MCF 10A (cell line): Measurements from ENCODE around the gene MYO1D. TPM values are rescaled to one million over a fixed set of nuclear protein-coding genes. Genes with fewer than 3 reads are reported as not detected.

Source experiments
- BruUV-seq: library from RNA; stranded (reverse); fragments of 400-500 nt; replicated peaks from 2 replicates; lab custom pipeline; 2021; lab: Mats Ljungman, UMichigan
- CTCF ChIA-PET: fragments of 300-600 bp; sonication (Branson Sonifier 250); formaldehyde crosslinking; extraction: SDS; loops from one replicate; lab custom pipeline; 2021; ENCODE audit warnings: antibody characterized with exemption, inconsistent platforms; lab: Yijun Ruan, JAX
- POLR2A ChIA-PET: fragments of 300-600, 350-650 bp; sonication (Branson Sonifier 250); formaldehyde crosslinking; extraction: SDS; loops from one replicate; lab custom pipeline; 2020; ENCODE audit warnings: antibody characterized with exemption, inconsistent platforms; lab: Yijun Ruan, JAX
- DNase-seq: peaks from one replicate; pipeline ENCODE4 v3.0.0-alpha.2; 2018; ENCODE audit not compliant: unreplicated experiment
- H3K27ac Mint-ChIP-seq: one replicate; pipeline ENCODE4 v1.8.0; 2022; ENCODE audit warnings: mild to moderate bottlenecking, low read depth, mixed read lengths; ENCODE audit not compliant: unreplicated experiment
- H3K27me3 Mint-ChIP-seq: one replicate; pipeline ENCODE4 v1.8.0; 2022; ENCODE audit warnings: mixed read lengths; ENCODE audit not compliant: insufficient read depth, unreplicated experiment
- H3K36me3 Mint-ChIP-seq: one replicate; pipeline ENCODE4 v1.8.0; 2022; ENCODE audit warnings: mild to moderate bottlenecking, moderate library complexity, mixed read lengths; ENCODE audit not compliant: insufficient read depth, unreplicated experiment
- H3K4me1 Mint-ChIP-seq: one replicate; pipeline ENCODE4 v1.8.0; 2022; ENCODE audit warnings: mixed read lengths; ENCODE audit not compliant: insufficient read depth, unreplicated experiment
- H3K4me3 Mint-ChIP-seq: one replicate; pipeline ENCODE4 v1.8.0; 2022; ENCODE audit warnings: mild to moderate bottlenecking, moderate library complexity, mixed read lengths; ENCODE audit not compliant: unreplicated experiment
- H3K9me3 Mint-ChIP-seq: one replicate; pipeline ENCODE4 v1.8.0; 2022; ENCODE audit warnings: mixed read lengths; ENCODE audit not compliant: unreplicated experiment
- CTCF ChIP-seq: fragments of 200-600 bp; IDR thresholded peaks from one replicate; pipeline ENCODE4 v1.8.0; 2022; ENCODE audit warnings: antibody characterized with exemption, mild to moderate bottlenecking; ENCODE audit not compliant: unreplicated experiment
- intact Hi-C: fragments of 100-400 bp; cut with micrococcal nuclease; formaldehyde crosslinking; loops from 2 replicates; pipeline ENCODE4 v1.14.1; 2022
- total RNA-seq: library from RNA; stranded (reverse); gene quantifications from 2 replicates; pipeline ENCODE4 v1.2.3, GENCODE V29; 2022

The MYO1D gene
- total RNA-seq, 1 experiment from 2014 or later: 30.5 TPM

DNA sequence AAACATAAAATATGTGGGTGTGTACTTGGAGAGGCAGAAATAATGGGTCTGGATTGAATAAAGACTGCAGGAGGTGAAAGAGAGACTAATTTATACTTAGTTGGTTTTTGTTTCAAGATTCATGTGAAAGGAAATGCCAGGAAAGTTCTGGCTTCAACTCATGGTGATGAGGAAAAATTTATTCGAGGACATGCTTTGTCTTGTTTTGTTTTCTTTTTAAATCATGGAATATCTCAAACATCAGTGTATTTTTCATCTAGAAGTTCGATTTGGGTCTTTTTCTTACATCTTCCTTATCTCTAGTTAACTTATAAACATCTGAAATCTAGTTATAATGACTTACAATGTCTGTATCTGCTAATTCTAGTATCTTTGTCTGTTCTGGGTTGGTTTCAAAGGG lies 275.1 kb downstream of the MYO1D start:
- ChIA-PET POLR2A (no interaction called here), CTCF (interaction anchor here (0.6 to 1.0 kb wide), 2 partner anchors 11 to 118 kb away, joined by 3 read pairs; no protein-coding TSS in a partner anchor)
- no TSS peak for BruUV-seq
- no peak overlapping the region for H3K27ac Mint-ChIP-seq
- intact Hi-C loops: no loop called here
- H3K27me3 Mint-ChIP-seq: no peaks in the 10 kb centered on the region
- H3K4me1 Mint-ChIP-seq: no peaks in the 10 kb centered on the region
- TF ChIP-seq CTCF: no peak
- peaks cover 5% of the 10 kb centered on the region for H3K36me3 Mint-ChIP-seq
- no peak for DNase-seq
- no peaks in the 10 kb centered on the region for H3K9me3 Mint-ChIP-seq
- no peak overlapping the region for H3K4me3 Mint-ChIP-seq

- ChIA-PET POLR2A (interaction anchor here (0.7 kb wide), 1 partner anchor 11 kb away, joined by 3 read pairs; no protein-coding TSS in a partner anchor), CTCF (interaction anchor here (0.6 to 2.2 kb wide), 5 partner anchors 11 to 134 kb away, joined by 3 to 6 read pairs (median 4); no protein-coding TSS in a partner anchor)
- Mint-ChIP-seq H3K27ac (no peak overlapping the region), H3K27me3 (no peaks in the 10 kb centered on the region), H3K36me3 (peaks cover 5% of the 10 kb centered on the region), H3K4me1 (no peaks in the 10 kb centered on the region), H3K9me3 (no peaks in the 10 kb centered on the region), H3K4me3 (no peak overlapping the region)
- no peak for DNase-seq
- TF ChIP-seq CTCF: no peak
- BruUV-seq: no TSS peak
- intact Hi-C loops: no loop called here
Measured at GRCh38 chr17:32596628-32597027, 280.3 kb downstream of the MYO1D start.

DNA sequence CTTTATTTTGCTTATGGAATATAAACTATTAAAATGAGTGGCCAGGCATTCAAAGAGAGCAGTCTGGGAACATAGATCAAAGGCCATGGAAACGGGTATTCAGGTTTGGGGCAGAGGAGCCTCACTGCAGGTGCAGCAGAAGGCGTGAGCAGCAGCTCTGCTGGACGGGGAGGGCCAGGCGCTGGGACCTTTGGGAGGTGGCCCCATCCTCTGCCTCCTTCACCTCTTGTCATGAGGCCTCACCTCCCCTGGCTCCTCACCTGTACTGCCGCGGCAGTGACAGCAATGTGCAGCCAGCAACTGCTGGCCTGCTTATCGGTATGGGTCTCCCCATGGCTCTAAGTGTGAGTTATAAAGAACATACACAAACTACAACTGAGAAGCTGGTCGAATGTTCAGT lies 280.7 kb downstream of the MYO1D start:
- Mint-ChIP-seq H3K4me1 (no peaks in the 10 kb centered on the region), H3K27me3 (no peaks in the 10 kb centered on the region), H3K27ac (no peak overlapping the region), H3K9me3 (no peaks in the 10 kb centered on the region), H3K4me3 (no peak overlapping the region), H3K36me3 (peaks cover 5% of the 10 kb centered on the region)
- intact Hi-C loops: no loop called here
- CTCF ChIA-PET: interaction anchor here (0.6 to 2.2 kb wide), 5 partner anchors 11 to 134 kb away, joined by 3 to 6 read pairs (median 4); no protein-coding TSS in a partner anchor
- no TSS peak for BruUV-seq
- DNase-seq: no peak
- POLR2A ChIA-PET: interaction anchor here (0.7 kb wide), 1 partner anchor 11 kb away, joined by 3 read pairs; no protein-coding TSS in a partner anchor
- TF ChIP-seq CTCF: no peak

- intact Hi-C loops: no loop called here
- Mint-ChIP-seq H3K27me3 (no peaks in the 10 kb centered on the region), H3K9me3 (no peaks in the 10 kb centered on the region), H3K4me1 (no peaks in the 10 kb centered on the region), H3K27ac (no peak overlapping the region), H3K36me3 (no peaks in the 10 kb centered on the region), H3K4me3 (no peak overlapping the region)
- ChIA-PET POLR2A (no interaction called here), CTCF (no interaction called here)
- no peak for DNase-seq
- no TSS peak for BruUV-seq
- TF ChIP-seq CTCF: no peak
Measured at GRCh38 chr17:32593003-32593402, 283.9 kb downstream of the MYO1D start.
